ENCODE data around the gene CNTNAP2. TPM values are rescaled to one million over a fixed set of nuclear protein-coding genes. Genes with fewer than 3 reads are reported as not detected.

The CNTNAP2 gene
- total RNA-seq, 2 experiments from 2014 or later = not detected

GRCh38 chr7:146728611-146729010 lies 612.0 kb downstream of the CNTNAP2 start:
- CTCF ChIA-PET = no interaction called here
- Histone ChIP-seq H3K36me3 (ENCODE audit: insufficient read depth, low read length) (no peaks in the 10 kb centered on the region), H3K4me1 (ENCODE audit: insufficient read depth, low read length) (no peaks in the 10 kb centered on the region), H3K27ac (ENCODE audit: low read depth in 1 of 2, low read length in 2 of 2) (no peak overlapping the region), H3K27me3 (ENCODE audit: control insufficient read depth in 1 of 2, insufficient read depth in 2 of 2, low read length in 2 of 2) (no peaks in the 10 kb centered on the region), H3K4me3 (ENCODE audit: low read length) (no peak overlapping the region), H3K9me3 (ENCODE audit: control insufficient read depth in 1 of 2, insufficient read depth in 1 of 2, low read length in 2 of 2) (peaks cover 0 to 9% of the 10 kb centered on the region in 2 experiments)
- POLR2A ChIA-PET = no interaction called here
- Mint-ChIP-seq H3K4me3 (no peak overlapping the region), H3K36me3 (ENCODE audit: low read depth) (no peaks in the 10 kb centered on the region), H3K9me3 (no peaks in the 10 kb centered on the region), H3K27me3 (no peaks in the 10 kb centered on the region), H3K27ac (no peak overlapping the region), H3K4me1 (ENCODE audit: low read depth) (no peaks in the 10 kb centered on the region)
- TF ChIP-seq CTCF (IDR thresholded peaks at IDR 0.05) = no peak
- intact Hi-C loops (cut with DNase I, micrococcal nuclease) = no loop called here
- DNase-seq (no peak), ATAC-seq (ENCODE audit: poor library complexity) (no peak)

GRCh38 chr7:146731185-146731584 lies 614.6 kb downstream of the CNTNAP2 start:
- no peak overlapping the region for H3K4me3 ChIP-seq (ENCODE audit: low read length)
- Mint-ChIP-seq H3K4me3 (no peak overlapping the region), H3K27me3 (no peaks in the 10 kb centered on the region), H3K9me3 (no peaks in the 10 kb centered on the region), H3K4me1 (ENCODE audit: low read depth) (no peaks in the 10 kb centered on the region), H3K27ac (no peak overlapping the region), H3K36me3 (ENCODE audit: low read depth) (no peaks in the 10 kb centered on the region)
- TF ChIP-seq CTCF (IDR thresholded peaks at IDR 0.05) = no peak
- no peaks in the 10 kb centered on the region for H3K4me1 ChIP-seq (ENCODE audit: insufficient read depth, low read length)
- intact Hi-C loops (cut with DNase I, micrococcal nuclease) = no loop called here
- ATAC-seq (ENCODE audit: poor library complexity) = no peak
- peaks cover 0 to 9% of the 10 kb centered on the region in 2 experiments for H3K9me3 ChIP-seq (ENCODE audit: control insufficient read depth in 1 of 2, insufficient read depth in 1 of 2, low read length in 2 of 2)
- no peaks in the 10 kb centered on the region for H3K27me3 ChIP-seq (ENCODE audit: control insufficient read depth in 1 of 2, insufficient read depth in 2 of 2, low read length in 2 of 2)
- DNase-seq = no peak
- CTCF ChIA-PET = no interaction called here
- POLR2A ChIA-PET = no interaction called here
- no peaks in the 10 kb centered on the region for H3K36me3 ChIP-seq (ENCODE audit: insufficient read depth, low read length)
- H3K27ac ChIP-seq (ENCODE audit: low read depth in 1 of 2, low read length in 2 of 2) = no peak overlapping the region

GRCh38 chr7:146735992-146736391 lies 619.4 kb downstream of the CNTNAP2 start:
- ChIA-PET CTCF (no interaction called here), POLR2A (no interaction called here)
- intact Hi-C loops (cut with DNase I, micrococcal nuclease) = no loop called here
- Histone ChIP-seq H3K27me3 (ENCODE audit: control insufficient read depth in 1 of 2, insufficient read depth in 2 of 2, low read length in 2 of 2) (no peaks in the 10 kb centered on the region), H3K9me3 (ENCODE audit: control insufficient read depth in 1 of 2, insufficient read depth in 1 of 2, low read length in 2 of 2) (peaks cover 8 to 9% of the 10 kb centered on the region in 2 experiments), H3K36me3 (ENCODE audit: insufficient read depth, low read length) (no peaks in the 10 kb centered on the region), H3K27ac (ENCODE audit: low read depth in 1 of 2, low read length in 2 of 2) (no peak overlapping the region), H3K4me3 (ENCODE audit: low read length) (no peak overlapping the region), H3K4me1 (ENCODE audit: insufficient read depth, low read length) (no peaks in the 10 kb centered on the region)
- no peaks in the 10 kb centered on the region for H3K36me3 Mint-ChIP-seq (ENCODE audit: low read depth)
- H3K4me3 Mint-ChIP-seq = no peak overlapping the region
- H3K27ac Mint-ChIP-seq = no peak overlapping the region
- ATAC-seq (ENCODE audit: poor library complexity) = no peak
- no peak for DNase-seq
- no peaks in the 10 kb centered on the region for H3K27me3 Mint-ChIP-seq
- no peaks in the 10 kb centered on the region for H3K4me1 Mint-ChIP-seq (ENCODE audit: low read depth)
- peaks cover 2% of the 10 kb centered on the region for H3K9me3 Mint-ChIP-seq
- no peak for TF ChIP-seq CTCF (IDR thresholded peaks at IDR 0.05)

Data from CD4-positive, alpha-beta T cell (primary cell).